Measurements from ENCODE around the gene NLRP3. TPM values are rescaled to one million over a fixed set of nuclear protein-coding genes. Genes with fewer than 3 reads are reported as not detected.
"Not testable (repeated sequence)": the region's sequence is repeated elsewhere in the genome, so short reads cannot be mapped to it uniquely, and the experiment has no call there.

NLRP3 gene
- total RNA-seq, 4 donors from 2014 or later: 0.29 to 0.56 (median 0.47) TPM

GRCh38 chr1:247368490-247369145 lies 47.4 kb upstream of the NLRP3 start:
- H3K27me3 ChIP-seq: peaks cover 0 to under 1% (median 0%) of the 10 kb centered on the region in 3 donors

GRCh38 chr1:247370786-247371732 lies 44.9 kb upstream of the NLRP3 start:
- Histone ChIP-seq H3K4me1 (peaks cover 0 to 3% of the 10 kb centered on the region in 2 donors), H3K27me3 (peaks cover 0 to 8% (median 0%) of the 10 kb centered on the region in 3 donors), H3K27ac (no peak overlapping the region), H3K9me3 (no peaks in the 10 kb centered on the region), H3K4me3 (no peak overlapping the region), H3K36me3 (no peaks in the 10 kb centered on the region)
- TF ChIP-seq CTCF (IDR thresholded peaks at IDR 0.05 in 4 of 5, conservative IDR thresholded peaks at IDR 0.05 in 1 of 5) (no peak), POLR2A (IDR thresholded peaks at IDR 0.05) (no peak)
- ATAC-seq (no peak), DNase-seq (no peak)
- in situ Hi-C loops (cut with MboI; ENCODE audit: low sequenced_read_pairs in 4 of 4) (loop anchor here in 1 of 4 donors (10.0 kb wide), 1 partner anchor 114 kb away; no protein-coding TSS in a partner anchor), intact Hi-C loops (cut with DNase I; ENCODE audit: low total_unique reads) (no loop called here)

More at GRCh38 chr1:247368490-247369145, 47.4 kb upstream of the NLRP3 start:
- intact Hi-C loops (cut with DNase I; ENCODE audit: low total_unique reads) (no loop called here), in situ Hi-C loops (cut with MboI; ENCODE audit: low sequenced_read_pairs in 4 of 4) (no loop called here)
- DNase-seq (no peak), ATAC-seq (no peak)
- no peak overlapping the region for H3K27ac ChIP-seq
- no peaks in the 10 kb centered on the region for H3K36me3 ChIP-seq
- H3K4me3 ChIP-seq: no peak overlapping the region
- no peak for TF ChIP-seq CTCF (IDR thresholded peaks at IDR 0.05 in 4 of 5, conservative IDR thresholded peaks at IDR 0.05 in 1 of 5)
- no peak for TF ChIP-seq POLR2A (IDR thresholded peaks at IDR 0.05)
- peaks cover 0 to under 1% of the 10 kb centered on the region in 2 donors for H3K4me1 ChIP-seq
- no peaks in the 10 kb centered on the region for H3K9me3 ChIP-seq

DNA sequence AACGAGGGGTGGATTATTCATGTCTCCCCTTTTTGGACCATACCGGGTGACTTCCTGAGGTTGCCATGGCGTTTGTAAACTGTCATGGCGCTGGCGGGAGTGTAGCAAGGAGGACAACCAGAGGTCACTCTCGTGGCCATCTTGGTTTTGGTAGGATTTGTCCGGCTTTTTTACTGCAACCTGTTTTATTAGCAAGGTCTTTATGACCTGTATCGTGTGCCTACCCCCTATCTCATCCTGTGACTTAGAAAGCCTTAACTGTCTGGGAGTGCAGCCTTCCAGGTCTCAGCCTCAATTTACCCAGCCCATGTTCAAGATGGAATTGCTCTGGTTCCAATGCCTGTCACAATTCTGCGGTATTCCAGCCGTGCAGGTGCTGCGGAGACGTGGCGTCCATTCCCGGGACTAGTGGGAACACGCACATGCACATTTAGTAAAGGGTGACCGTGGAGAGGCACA lies 44.1 kb upstream of the NLRP3 start:
- no peaks in the 10 kb centered on the region for H3K9me3 ChIP-seq
- DNase-seq (no peak), ATAC-seq (no peak)
- H3K36me3 ChIP-seq: no peaks in the 10 kb centered on the region
- TF ChIP-seq CTCF (IDR thresholded peaks at IDR 0.05 in 4 of 5, conservative IDR thresholded peaks at IDR 0.05 in 1 of 5) (no peak), POLR2A (IDR thresholded peaks at IDR 0.05) (no peak)
- H3K4me3 ChIP-seq: no peak overlapping the region
- H3K4me1 ChIP-seq: peaks cover 0 to 3% of the 10 kb centered on the region in 2 donors
- intact Hi-C loops (cut with DNase I; ENCODE audit: low total_unique reads) (no loop called here), in situ Hi-C loops (cut with MboI; ENCODE audit: low sequenced_read_pairs in 4 of 4) (loop anchor here in 1 of 4 donors (10.0 kb wide), 1 partner anchor 113 kb away; no protein-coding TSS in a partner anchor)
- H3K27me3 ChIP-seq: peaks cover 0 to 10% (median 0%) of the 10 kb centered on the region in 3 donors
- H3K27ac ChIP-seq: no peak overlapping the region

DNA sequence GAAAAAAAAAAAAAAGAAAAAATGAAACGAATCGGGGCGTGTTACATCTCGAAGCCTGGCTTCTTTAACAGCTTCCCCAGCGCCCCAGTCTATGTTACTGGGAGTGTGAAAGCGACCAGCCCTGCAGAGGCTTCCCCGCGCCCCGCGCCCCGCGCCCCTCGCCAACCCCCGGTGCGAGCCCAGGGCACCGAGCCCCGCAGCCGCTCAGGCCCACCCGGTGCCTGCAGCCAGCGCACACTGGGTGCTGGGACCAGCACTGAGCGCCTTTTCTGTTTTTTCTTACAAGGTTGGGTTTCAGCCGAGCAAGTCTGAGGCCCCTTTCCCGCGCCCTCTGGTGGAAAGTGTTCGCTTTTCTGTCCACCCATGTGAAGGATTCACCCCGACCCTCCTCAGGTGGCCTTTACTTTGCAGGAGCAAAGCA lies 42.2 kb upstream of the NLRP3 start:
- Histone ChIP-seq H3K27me3 (peaks cover 0 to 10% (median 0%) of the 10 kb centered on the region in 3 donors), H3K4me1 (peaks cover 0 to 3% of the 10 kb centered on the region in 2 donors), H3K9me3 (no peaks in the 10 kb centered on the region), H3K4me3 (peak overlapping the region in 1 of 4 donors; percentile 53), H3K36me3 (no peaks in the 10 kb centered on the region), H3K27ac (no peak overlapping the region)
- no peak for ATAC-seq
- no peak for DNase-seq
- peak in 2 of 5 experiments; percentile 30 to 39 for TF ChIP-seq CTCF (IDR thresholded peaks at IDR 0.05 in 4 of 5, conservative IDR thresholded peaks at IDR 0.05 in 1 of 5)
- TF ChIP-seq POLR2A (IDR thresholded peaks at IDR 0.05): no peak
- in situ Hi-C loops (cut with MboI; ENCODE audit: low sequenced_read_pairs in 4 of 4) (loop anchor here in 1 of 4 donors (10.0 kb wide), 1 partner anchor 111 kb away; no protein-coding TSS in a partner anchor), intact Hi-C loops (cut with DNase I; ENCODE audit: low total_unique reads) (no loop called here)

DNA sequence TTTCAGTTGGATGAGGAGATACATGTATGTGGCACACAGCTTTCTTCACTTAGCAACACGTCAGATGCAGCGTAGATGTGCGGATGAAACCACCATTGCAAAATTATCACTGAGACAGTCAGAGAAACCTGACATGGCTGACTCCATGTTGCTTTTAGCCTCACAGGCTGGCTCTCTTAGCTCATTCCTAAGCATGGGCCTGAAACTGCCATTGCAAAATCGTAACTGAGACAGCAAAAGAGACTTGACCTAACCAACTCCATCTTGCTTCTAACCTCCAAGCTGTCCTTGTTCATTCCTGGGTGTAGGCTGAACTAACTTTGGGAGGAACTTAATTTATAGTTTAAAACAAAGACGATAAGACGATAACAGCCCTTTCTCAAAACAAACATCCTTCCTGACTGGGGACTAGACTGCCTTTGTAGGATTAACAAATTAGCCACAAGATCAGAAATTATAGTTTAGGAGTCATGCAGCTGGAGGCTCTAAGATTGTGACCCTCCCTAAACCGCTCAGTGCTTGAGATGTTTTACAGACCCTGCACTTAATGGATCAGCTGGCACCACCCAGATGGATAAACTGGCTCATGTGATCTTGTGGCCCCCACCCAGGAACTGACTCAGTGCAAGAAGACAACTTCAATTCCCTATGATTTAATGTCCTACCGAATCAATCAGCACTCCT lies 41.2 kb upstream of the NLRP3 start:
- ATAC-seq; H3K9me3 ChIP-seq; H3K27ac ChIP-seq; DNase-seq; H3K36me3 ChIP-seq; intact Hi-C loops (cut with DNase I; ENCODE audit: low total_unique reads); H3K4me1 ChIP-seq; H3K4me3 ChIP-seq: not testable (repeated sequence)
- peaks cover 0 to 10% (median 0%) of the 10 kb centered on the region in 3 donors for H3K27me3 ChIP-seq
- in situ Hi-C loops (cut with MboI; ENCODE audit: low sequenced_read_pairs in 4 of 4): loop anchor here in 1 of 4 donors (10.0 kb wide), 1 partner anchor 110 kb away; no protein-coding TSS in a partner anchor
